HG02678 (cell line): ENCODE results near the gene CCDC57.

Experiments used
- ATAC-seq: cut with Tn5 transposase; IDR thresholded peaks from one replicate; pipeline ENCODE4 v1.9.1; 2021; ENCODE audit warnings: mild to moderate bottlenecking, moderate library complexity; ENCODE audit not compliant: unreplicated experiment

CCDC57 gene

DNA sequence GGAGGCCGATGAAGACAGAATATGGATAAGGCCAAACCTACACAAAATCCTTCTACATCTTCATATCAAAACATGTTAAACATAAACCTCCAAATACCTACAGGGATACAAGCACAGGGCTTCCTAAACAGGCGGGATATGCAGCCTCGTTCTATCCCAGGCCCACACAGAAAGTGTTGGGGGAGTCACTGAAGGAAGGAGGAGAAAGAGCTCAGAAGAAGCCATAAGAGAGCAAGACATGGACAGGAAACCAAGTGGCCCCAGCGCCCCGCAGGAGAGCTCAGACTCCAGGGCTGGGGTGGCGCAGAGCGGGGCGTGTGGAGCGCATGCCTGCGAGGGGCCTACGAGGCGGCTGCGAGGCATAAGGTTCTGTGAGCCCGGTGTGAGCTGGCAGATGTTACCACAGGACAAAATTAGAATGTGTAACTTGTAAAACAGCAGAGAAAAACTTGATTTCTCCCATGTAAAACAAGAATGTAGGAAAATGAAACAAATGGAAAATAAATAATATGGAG is 103.6 kb downstream of the CCDC57 start:
- ATAC-seq, result no peak

DNA sequence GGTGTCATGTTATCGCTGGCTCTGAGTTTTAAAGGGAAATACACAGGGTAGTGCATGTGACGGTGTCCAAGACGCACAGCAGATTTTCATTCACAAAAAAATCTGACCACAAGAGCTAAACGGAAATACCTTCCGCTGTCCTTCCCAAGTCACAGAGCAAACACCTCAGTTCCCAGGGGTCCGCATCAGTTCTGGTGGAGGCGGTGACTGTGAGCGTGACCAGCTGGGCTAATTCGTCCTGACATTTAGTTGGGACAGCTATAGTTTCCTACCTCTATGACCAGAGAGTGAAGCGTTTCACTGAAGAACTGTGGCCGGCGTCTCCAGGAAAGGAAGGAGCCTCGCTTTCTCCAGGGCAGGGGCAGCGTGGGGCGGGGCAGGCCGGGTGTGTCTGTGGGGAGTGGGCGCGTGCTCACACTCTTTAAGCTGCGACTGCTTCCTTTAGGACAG is 104.1 kb downstream of the CCDC57 start:
- ATAC-seq, result no peak

DNA sequence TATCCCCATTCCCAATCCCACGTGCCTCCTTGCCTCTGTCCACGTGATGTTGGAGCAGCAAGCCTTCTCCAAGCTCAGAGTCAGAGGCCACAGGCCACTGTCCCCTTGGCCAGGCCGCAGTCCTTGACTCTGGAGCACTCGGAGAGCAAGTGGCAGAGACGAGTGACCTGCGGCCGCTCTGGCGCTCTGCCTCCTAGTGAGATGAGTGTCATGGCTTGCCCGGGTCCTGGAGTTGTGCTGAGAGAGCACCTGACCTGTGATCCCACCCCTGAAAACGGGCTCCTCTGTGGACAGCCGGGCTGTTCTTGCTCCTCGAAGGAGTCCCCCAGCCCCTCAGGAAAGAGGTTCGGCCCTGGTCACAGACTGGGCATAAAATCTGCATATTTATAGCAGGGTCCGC is 104.6 kb downstream of the CCDC57 start:
- no peak for ATAC-seq

DNA sequence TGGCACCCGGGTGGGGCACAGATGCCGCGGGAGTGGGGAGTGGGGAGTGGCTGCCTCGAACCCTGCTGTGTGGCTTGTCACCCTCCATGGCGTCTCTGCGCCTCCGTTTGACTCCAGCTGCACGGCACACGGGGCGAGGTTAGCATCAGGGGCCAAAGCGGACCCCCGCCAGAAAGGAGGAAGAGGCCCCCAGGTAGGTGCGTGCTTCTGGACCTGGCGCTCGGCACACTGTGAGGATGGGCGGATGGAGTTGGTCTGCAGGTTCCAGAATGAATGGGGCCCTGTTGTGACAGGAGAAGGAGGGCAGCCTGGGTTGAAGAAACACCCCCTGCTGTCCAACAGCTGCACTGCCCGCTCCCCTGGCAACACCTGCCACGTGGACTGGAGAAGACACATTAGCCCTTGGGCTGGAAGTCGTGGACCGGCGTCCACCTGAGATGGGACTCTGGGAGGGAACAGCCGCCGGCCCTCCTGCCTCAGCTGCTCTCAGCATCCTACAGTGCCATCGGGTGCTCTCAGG is 105.2 kb downstream of the CCDC57 start:
- ATAC-seq, result no peak

DNA sequence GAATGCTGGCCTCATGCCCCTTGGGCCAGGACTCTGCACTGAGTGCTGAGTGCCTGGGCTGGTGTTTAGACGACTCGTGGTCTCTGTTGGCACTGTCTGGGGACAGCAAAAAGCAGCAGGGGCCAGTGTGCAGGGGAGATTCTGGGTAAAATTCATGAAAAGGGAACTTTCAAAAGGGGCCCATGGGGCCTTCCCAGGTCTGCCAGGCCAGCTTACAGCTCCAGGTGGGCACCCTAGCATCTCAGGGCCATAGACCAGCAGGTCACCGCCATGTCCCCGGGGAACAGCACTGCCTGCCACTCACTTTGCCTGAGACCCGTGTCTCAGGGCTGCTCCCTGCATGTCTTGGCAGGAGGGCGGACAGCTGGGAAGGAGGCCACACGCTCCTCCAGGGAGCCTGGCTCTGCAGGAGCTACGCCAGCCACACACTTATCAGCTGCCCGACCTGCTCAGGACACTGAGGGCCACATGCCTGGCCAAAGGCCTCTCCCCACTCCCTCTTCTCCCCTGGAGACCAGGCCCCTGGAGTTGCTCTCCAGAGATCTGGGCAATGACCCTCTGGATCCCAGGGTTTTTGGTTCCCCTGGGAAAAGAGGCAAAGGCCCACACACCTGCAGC is 105.8 kb downstream of the CCDC57 start:
- no peak for ATAC-seq

DNA sequence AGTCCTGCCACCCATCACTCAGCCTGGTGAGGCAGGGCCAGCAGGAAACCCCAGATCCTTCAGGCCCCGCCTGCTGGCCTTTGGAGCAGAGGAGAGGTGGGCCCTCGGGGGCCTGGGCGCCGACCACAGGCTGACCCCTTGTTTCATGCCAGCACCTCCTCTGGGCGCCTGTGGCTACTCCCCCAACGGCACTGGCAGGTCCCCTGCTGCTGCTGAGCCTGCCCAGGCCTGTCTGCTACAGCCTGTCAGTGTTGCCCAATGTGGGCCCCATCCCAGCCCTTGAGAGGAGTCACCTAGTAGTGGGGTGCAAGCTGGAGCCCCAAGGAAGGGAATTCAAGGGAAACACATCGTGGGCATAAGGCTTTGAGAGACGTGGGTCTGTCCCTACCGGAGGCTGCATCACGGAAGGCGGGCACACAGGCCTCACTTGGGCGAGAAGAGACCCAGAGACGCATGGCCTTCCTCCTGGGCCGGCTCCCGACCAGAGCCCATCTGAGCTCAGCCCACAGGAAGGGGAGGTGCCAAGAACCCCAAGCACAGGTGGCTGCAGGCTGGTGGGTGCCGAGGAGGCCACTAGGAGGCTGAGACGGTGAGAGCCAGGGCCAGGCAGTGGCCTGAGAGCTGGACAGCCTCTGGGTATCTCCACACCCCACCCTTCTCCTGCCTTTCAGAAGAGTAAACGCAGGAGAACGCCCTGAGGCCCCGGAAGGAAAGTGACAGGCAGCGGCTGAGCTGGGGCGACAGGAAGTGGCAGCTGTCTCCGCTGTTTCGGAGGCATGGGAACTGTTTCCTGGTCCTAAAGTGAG is 106.6 kb downstream of the CCDC57 start:
- ATAC-seq, result peak; percentile 85

DNA sequence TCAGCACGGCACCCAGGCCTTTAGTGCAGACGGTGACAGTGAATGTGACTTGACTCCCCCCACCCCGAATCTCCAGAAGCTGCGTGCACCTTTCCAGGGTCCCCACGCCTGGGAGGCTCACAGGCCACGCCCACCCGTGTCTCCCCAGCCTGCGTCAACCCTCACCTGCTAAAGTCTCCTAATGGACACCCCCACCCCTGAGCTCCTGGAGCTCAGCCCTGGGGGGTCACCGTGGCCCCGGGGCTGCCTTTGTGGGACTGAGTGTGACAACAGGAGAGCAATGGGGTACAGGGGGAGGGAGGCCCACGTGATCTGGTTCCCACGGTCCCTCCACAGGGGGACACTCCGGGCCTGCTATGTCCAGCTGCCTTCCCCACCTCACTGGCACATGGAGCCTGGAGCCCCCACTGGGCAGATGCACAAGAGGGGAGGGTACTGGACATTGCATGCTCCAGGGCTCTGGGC is 107.2 kb downstream of the CCDC57 start:
- ATAC-seq, result no peak

DNA sequence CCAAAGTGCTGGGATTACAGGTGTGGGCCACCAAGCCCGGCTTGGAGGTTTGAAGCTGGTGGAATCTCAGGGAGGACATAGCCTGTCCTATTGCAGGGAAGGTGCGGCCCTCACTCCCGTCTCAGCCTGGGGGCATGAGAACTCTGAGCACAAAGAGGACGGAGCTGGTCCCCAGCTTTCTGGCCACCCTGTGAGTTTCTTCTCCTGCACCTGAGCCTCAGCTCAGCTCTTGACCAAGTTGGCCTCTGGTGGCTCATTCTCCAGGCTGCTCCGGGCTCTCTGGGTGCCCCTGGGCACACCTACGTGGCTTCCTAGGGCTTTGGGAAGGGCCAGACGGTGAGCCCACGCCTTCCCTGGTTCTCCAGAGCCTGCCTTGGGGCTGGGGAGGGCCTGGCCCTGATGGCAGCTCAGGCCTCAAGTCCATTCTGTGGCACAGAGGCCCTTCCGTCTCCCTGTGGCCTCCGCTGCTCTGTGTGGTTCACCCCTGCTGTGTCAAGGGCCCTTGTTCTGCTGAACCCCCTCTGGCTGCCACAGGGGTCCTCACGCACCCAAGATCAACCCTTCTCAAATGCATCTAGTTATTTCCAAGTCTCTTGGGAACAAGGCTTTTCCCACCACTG is 107.7 kb downstream of the CCDC57 start:
- no peak for ATAC-seq

DNA sequence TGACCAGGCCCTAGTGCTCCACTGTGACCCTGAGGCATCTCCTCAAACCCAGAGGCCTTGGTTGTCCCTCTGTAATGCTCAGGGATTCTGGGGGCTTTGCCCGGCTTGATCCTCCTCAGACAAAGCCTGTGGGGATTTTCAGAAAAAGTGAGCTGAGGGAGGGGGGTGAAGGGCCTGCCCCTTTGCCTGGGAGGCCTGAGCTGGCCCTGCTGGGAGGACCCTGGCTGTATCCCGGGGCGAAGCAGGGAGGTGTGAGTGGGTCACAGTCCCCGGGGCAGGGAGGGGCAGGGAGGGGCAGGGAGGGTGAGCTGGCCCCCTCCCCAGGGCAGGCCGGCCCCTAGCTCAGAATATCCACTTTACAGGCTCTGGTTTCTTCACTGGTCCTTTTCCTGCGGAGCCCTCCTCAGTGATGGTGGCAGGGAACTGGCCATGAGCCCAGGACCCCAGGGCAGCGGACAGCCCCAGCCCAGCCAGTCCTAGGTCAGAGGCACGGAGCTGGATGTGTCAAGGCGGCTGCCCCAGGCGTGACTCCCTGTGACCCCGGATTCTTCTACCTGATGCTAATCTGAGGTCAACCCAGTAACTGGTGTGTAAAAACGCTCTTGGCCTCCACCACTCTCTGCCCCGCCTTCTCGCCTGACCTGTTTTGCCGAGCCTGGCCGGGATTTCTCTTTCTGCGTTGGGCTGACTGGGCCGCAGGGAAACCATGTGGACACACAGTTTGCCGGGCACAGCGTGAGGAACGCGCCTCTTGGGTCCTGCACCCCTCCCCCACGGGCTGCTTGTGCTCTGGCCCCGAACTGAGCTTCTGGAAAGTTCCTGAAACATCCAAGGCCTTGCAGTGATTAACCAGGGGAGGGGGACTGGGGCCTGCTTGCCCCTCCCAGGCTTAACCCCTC is 108.8 kb downstream of the CCDC57 start:
- ATAC-seq, result no peak

DNA sequence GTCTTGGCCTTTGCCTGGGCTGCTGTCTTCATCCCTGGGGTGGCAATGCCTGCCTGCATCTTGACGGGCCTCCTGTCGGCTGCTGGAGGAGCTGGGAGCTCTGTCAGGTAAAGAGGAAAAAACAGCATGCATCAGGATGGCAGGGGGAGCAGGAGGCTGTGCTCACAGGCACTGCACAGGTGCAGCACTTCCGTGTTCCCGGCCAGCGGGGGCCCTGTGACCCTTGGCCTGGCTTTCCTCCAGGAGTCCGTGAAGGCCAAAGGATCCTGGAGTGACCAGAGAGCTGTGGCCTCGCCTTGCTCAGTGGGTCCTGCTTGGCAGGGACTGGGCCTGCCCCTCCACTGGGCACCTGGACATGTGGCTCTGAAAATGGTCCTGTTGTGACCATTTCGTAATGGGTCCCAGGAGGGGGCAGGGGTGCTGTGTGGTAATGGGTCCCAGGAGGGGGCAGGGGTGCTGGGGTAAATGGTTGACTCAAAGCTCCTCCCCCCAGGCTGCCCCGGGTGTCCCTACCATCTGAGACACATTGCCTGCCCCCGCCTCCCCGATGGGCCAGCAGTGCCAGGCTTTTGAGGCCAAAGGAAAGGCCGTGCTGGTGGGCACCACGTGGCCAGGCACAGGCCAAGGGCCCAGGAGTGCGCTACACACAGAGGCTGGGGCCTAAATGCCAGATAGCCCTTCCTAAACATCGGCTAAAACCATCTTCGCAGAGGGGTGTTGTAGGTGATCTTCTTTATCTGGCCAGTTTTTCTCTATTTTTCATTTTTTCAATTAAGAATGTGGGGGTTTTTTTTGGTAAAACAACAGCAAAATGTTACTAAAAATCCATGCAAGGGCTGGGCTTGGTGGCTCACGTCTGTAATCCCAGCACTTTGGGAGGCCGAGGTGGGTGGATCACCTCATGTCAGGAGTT is 110.6 kb downstream of the CCDC57 start:
- ATAC-seq, result no peak

DNA sequence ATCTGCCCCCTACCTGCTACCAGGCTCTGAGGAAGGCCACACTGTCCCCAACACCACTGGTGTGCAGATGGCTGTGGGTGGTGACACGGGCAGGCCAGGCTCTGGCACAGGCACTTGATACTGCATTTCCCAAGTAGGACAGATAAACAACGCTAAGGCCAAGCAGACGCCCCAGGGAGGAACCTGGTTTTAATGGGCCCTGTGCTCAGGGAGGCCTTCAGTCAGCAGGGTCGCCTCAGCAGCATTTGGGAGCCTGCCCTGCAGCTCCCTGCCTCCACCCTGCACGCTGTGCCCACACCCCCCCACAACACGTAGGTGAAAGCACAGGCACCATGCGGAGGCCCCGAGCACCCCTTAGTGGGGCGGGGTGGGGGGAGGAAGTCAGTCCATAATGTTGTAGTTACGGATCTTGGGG is 111.3 kb downstream of the CCDC57 start:
- ATAC-seq, result no peak

DNA sequence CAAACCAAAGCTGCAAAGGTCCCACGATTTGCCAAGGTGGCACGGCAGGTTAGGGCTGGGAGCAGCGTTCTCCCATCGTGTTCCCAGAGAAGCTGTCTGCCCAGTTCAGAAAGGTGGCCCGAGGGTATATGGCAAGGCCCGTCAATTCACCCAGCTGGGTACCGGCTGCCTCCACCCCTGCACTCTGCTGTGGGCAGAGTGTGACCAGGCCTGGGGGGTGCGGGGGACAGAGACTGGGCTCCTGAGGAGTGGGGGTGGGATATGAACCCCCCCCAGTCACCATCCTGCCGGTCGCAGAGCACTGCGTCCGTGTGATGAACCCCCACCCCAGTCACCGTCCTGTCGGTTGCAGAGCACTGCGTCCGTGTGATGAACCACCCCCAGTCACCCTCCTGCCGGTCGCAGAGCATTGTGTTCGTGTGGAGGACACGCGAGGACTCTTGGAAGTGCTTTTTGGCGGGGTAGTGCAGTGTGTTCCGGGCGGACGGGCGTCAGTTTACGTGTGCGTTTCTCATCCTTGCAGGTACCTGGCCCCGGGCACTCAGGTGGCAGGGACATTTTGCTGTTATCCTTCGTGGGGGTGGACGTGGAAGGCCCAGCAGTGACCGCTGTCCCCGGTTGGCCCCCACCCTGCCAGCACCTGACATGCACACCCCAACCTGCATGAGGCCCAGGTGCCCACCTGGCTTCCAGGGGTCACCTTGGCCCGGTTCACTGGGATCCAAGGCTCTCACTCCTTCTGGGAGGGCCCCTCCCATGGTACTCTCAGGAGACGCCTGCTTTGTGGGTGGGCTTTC is 111.9 kb downstream of the CCDC57 start:
- ATAC-seq, result no peak

DNA sequence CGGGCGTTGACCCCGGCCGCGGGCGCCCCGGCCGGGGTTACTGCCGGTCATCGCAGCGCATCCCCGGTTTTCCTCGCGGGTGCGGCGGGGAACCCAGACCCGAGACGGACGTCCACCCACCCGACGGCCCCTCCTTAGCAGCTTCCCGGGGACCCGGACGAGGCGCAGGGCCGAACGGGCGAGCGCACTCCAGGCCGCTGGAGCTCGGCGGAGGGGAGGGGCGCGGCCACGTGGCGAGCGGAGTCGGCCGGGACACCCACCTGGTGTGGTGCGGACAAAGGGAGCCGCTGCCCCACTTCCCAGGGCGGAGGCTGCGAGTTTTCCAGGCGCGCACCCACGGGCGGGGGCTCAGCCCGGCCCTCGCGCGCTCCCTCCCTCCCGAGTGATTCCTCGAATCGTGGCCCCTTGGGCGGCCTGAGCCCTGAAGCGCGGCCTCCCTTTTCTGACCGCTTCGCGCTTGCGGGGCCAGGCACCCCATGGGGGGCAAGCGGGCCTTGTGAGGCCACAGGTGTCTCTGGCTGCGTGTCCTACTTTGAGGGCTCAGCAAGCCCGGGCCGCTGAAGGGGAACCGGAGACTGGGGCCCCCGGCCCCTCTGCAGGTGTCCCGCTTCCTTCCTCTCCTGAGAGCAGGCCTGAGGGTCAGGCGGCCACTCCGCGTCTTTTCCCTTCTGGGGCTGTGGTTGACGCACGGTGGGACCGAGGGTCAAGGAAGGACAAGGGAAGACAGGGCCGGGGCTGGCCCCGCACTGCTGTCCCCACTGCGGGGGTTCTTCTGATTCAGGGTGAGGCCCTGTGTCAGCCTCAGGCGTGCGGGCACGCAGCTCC is 113.5 kb downstream of the CCDC57 start:
- ATAC-seq, result peak; percentile 15

DNA sequence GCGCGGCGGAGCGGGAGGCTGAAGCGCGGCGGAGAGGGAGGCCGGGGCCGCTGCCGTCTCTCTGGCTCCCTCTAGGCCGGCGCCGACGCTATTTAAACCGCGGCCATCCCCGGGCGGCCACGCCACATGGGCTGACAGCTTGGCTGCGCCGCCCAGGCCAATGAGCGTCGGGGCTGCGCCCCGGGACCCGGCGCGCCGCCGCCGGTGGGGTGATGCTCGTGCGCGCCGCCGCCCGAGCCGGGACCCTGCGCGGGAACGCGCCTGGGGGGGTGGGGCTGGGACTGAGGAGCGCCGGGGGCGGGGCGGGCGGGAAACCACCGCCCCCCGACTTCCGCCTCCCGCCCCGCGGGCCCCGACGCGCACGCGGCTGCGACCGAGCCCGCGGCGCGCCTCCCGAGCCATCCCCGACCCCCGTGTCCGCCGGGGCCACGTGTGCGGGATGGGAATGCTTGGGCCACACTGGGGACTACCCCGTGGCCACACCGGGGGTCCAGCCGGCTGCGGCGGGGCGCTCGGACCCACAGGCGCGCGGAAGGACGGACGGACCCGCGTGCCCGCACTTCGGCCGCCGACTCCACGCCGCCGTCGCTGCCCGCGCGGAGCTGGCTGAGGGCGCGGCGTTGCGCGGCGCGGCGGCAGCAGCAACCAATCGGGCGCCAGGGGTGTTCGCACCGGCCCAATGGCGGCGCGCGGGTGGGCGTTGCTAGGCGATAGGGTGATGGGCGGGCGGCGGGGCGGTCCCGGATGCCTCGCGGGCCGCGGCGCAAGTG is 114.3 kb downstream of the CCDC57 start, which contains the start of gene FASN:
Gene FASN, minus strand, starts transcription at position 68 of the 770 bp plus-strand sequence. CDS start 1,791 bp downstream, outside the sequence.
- ATAC-seq, result peak; percentile 69

DNA sequence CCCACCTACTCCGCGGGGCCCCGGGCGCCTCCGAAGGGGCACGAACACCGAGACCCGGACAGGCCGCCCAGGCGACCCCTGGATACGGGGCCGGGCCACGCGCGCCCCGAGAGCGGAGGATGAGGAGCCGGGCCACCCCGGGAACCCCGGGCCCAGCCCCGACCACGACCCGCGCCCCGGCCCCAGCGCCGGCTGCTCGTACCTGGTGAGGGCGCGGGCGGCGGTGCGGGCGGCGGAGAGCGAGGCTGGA is 114.8 kb downstream of the CCDC57 start:
- no peak for ATAC-seq

DNA sequence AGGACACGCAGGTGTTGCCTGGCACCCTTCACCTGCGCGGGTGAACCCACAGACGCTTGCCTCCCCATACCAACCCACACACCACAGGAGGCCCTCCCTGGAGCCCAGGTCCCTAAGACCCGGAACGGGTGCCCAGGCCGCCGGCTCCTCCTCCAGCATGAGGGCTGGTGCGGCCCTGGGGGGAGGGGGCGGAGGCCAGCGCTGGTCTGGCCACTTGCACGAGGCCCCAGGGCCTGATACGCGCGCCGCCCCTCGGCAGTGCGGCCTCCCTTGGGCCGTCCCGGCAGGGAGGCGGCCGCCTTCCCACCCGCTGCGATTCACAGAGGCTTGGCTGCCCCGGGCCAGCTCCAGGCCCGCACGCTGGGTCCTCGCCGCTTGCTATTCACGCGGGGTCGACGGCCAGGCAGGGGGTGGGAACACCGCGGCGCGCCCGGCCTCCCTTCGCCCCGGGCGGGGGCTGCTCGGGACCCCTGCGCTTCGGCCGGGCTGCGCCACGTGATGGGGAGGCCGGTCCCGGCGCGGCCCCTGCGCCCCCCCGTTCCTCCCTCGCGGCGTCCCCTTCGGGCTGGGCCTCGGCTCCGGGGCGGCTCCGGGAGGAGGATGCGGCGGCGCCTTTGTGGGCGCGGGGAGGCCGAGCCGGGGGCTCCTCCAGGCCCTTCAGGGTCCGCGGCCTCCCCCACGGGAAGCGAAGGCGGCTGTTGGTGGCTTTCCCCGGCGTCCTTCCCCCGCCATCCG is 115.3 kb downstream of the CCDC57 start:
- ATAC-seq, result peak; percentile 0
